ENCODE data around the gene TSPAN32.

The TSPAN32 gene

DNA sequence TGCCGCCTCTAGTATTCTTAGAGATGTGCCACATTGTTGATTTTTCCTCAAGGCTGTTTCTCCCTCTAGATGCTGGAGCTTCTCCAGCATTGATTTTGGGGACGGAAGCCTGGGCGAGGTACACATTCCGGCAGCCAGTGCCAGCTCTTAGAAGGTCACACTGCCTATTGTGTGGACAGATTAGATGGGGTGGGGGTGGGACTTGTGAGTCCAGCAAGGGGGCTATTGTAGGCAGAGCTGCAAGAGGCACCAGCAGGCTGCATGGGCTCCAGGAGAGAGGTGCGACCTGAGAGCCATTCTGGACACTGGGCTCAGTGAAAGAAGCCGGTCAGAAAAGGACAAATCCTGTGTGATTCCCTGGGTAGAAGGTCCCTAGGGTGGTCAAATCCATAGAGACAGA, 12.5 kb upstream of the TSPAN32 start:
- no peak for DNase-seq

DNA sequence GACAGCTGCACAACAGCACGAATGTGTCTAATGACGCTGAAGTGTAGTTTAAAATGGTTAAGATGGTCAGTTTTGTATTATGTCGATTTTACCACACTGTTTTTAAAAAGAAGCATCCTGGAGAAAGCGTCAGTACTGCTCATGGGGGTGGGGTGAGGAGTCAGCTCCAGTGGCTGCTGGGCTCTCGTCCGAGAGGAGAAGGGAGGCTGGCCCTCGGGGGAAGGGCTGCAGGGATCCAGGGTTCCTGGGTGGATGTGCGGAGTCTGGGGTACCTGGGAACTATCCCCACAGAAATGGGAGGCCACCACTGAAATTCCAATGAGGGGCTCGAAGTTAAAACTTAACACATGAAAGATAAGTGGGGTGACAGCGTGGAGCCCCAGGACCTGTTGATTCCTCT, 12.0 kb upstream of the TSPAN32 start:
- no peak for DNase-seq

DNA sequence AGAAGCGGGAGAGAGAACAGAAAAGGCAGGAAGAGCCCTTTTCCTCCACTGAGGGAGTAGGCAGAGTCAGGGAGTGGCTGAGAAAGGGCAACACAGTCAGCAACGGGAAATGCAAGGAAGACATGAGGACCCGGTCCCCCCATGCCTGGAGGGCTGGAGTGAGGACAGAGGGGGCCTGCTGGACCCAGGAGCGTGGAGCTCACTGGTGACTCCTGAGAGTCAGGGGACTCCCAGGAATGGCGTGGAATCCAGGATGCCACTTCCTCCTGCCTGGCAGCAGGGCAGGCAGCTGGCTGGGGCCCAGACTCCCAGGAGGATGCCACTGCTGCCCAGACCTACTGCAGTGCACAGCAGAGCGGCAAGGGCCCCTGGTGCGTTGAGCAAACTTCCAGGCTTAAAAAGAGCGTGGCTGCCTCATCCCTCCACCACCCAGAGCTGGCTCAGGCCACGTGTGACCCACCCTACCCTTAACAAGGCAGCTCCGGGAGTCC, 11.4 kb upstream of the TSPAN32 start:
- no peak for DNase-seq

DNA sequence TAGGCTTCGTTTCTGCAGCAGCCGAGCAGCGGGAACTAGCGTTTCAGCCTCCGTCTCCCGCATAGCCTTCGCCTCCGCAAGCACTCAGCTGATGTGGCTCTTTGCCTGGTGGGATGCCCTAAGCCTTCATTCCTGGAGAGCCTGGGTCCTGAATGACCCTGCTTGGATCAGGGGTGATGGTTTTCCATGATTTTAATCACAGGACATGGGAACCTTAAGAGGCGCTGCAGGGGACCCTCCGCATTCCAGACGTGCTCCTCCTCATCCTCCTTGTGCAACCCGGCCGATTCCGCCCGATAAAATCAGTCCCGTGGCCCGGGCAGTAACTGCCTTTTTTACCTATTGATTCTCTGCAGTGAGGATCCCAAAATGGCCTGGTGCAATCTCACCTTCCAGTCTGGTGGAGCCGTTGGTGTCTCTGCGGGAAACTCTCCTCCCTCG, 8.3 kb upstream of the TSPAN32 start:
- no peak for DNase-seq

DNA sequence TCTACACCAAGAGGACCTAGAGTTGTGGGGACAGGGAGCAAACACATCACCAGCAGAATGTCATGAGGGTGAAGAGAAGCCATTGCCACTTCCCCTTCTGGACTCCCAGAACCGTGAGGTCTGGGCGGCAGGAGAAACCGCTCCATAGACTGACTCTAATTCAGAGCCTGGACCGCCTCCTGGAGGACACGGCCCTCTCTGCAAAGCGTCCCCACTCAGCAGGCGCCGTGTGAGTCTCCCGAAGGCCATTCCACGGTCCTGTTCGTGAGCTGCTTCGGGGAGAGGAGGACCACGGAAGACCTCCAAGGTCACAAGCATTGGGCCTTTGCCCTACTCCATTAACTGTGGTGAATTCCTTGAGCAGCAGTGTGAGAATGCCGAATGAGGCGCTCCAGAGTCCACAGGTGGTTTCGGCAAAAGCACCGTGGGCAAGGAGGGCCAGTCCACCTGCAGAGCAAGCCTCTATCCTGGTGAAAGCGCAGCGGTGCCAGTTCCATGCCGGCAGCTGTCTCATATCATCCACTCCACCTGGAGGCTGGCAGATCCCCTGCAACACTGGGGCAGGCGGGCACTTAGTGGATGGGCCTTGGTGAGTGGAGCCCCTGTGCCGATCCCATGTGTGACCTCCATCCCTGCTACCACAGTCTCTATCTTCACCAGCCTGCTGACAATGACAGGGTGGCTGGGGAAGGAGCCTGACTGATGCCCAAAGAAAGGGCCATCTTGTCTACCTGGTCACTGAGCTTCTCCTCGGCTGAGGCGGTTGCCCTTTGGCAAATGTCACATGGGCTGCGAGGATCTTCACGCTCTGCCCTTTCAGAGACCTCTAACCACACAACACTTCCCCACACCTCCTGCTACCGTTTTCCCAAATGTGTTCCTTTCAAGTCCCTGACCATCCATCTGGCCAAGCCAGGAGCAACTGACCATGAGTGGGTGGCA, 7.6 kb upstream of the TSPAN32 start:
- DNase-seq: no peak

DNA sequence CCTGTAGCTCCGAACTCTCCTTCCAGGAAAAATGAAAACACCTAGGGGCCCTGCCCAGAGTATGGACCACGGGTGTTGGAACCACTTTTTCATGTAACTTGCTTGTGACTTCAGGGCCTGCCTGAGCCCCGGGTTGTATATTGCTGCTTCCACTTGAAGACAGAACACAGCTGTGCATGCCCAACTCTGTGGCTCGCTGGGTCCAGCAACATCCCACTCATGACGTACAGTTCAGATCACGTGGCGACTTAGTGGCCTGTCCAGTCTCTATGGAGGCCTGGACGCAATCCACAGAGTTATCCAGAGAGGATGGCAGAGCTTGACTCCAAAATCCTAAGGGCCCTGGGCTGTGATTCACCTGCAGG, 6.9 kb upstream of the TSPAN32 start:
- no peak for DNase-seq

DNA sequence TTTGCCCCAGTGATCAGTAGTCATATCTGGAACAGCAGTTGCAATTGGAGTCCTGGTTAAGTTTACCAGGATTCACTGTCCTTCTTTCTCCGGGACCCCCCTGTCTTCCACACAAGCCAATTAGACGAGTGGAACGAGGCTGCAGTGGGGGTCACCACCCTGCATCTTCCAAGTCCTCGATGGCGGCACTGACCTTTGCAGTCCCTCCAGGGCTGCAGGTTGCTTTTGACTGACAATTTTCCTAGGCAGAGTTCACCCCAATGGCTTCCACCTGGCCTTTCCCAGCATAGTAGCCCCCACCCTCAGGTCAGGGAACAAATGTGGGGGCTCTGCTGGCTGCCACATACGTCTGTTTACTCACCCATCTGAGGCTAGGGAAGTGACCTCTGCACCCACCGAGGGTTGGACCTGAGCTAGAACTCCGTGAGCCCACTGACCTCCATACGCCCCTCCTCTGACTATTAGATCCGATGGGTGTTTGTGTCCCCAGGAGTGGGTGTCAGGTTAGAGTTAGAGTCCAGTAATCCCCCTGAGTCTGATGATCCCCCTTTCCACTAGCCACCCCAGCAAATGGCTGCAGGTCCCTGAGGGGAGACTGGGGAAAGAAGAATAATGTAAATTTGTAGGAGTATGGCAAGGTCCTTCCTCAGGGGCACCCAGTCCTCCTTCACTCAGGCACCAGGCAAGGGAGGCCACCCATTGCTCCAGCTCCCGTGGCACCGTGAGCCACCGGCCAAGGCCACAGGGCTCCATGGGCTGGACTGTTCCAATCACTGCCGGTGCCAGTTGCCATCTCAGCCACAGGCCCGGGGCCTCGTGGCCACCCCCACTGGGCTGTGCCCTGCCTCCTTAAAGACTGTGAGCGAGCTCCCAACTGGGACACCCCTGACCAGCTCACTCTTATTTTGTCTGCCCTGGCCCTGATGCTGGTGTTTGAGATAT, 5.6 kb upstream of the TSPAN32 start:
- DNase-seq: no peak

DNA sequence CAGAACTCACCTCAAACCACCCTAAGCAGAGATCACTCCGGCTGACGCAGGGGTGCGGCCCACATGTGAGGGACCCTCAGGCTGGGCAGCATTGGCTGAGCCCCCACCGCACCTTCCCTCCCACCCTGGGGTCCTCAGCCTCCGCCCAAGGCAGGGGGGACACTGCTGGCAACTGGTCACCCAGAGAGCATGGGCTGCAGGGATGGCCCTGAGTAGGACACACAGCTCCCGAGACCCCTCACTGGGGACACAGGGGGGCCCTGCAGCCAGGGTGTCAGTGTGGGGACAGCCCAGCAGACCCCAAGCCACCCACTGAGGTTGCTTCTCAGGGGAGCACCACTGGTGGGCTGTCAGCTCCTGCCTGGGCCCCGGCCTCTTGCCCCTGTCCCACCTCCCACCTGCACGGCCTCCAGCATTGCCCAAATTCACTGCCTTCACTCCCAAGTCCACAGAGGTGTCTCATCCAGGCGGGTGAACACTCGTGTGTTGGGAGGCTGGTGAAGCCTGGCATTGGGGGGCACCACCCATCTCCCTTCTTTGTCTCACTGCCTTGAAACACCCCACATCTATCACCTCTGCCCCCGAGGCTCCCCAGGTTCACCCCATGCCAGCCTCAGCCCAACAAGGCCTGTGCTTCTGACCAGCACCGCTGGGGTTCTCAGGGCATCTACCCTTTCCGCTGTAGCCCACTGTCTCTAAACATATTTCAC, 4.7 kb upstream of the TSPAN32 start:
- no peak for DNase-seq

DNA sequence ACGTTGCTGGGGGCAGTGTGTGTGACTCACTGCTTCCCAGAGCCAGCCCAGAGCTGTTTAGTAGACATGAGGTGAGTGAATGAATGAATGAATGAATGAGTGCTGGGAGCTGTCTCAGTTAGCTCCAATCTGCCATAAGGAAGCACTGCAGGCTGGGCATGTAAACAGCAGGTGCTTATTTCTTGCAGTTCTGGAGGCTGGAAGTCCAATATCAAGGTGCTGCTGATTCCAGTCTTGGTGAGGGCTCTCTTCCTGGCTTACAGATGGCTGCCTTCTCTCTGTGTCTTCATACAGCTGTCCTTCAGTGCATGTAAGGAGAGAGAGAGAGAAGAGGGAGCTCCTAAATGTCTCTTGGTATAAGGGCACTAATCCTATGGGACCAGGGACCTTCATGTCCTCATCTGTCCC, 4.2 kb upstream of the TSPAN32 start:
- no peak for DNase-seq

DNA sequence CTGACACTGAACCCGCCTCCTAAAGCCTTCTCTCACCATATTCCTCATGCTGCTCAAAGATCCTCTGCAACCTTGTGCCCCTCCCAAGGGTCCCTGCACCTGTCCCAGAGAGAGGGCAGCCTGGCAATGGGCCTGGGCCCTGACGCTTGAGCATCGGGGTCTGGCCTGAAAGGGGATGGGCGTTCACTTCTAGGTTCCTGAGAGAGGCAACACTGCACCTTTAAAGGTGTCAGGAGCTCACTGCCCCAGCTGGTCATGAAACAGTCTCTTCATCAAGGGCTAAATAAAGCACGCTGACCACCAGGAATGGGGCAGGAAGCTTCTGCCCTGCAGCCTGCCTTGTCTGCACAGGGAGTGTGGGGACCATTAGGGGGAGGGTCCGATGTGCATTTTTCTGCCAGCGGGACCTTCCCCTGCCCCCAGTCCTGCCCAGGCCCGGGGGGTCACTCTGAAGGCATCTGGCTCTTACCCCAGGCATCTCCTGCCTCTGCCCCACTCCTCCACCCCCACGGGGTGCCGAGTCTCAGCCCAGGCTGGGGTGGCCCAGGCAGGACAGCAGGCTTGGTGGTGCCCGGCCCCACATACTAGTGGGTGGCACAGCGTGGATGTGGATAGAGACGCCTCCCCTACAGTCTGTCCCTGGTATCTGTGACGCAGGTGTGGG, 3.5 kb upstream of the TSPAN32 start:
- no peak for DNase-seq

DNA sequence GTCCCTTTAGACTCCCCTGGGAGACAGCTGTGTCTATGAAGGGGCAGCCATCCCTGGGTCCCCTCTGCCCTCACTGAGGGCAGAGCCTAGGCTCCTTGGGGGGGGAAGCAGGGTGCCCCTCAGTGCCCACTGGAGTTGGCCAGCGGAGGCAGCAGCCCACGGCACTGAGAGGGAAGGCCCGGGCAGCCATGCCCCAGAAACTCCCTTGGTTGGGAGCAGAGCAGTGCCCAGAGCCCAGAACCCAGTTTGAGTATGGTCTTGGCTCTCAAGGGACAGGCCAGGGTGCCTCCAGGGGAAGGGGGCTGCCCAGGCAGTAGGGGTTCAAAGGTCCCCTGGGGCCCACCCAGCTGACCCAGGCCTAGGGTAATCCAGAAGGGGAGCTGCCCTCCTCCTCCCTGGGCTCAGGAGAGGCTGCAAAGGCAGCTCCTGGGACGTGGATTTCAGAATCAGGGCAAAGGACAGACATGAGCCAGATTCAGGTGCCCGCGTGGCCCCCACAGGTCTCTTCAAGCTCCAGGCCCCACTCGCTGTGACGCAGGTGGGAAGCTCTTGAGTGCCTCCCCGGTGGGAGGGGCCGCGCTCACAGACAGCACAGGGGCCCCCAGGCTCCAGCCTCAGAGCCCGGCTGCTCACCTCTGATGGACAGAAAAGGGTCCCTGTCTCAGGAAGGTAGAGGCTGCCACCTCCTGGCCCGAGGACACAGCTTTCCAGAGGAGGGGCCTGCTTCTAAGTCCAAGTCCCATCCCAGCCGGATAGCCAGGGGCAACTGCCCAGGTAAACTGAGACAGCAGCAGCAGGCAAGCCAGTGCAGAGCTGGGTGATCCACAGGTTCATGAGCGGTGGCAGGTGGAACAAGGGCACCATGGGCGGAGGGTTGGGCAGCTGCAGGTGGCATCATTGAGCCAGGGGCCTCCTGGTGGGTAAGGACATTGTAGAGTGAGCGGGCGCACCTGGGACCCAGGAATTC, 2.7 kb upstream of the TSPAN32 start:
- DNase-seq: peak; percentile 39

DNA sequence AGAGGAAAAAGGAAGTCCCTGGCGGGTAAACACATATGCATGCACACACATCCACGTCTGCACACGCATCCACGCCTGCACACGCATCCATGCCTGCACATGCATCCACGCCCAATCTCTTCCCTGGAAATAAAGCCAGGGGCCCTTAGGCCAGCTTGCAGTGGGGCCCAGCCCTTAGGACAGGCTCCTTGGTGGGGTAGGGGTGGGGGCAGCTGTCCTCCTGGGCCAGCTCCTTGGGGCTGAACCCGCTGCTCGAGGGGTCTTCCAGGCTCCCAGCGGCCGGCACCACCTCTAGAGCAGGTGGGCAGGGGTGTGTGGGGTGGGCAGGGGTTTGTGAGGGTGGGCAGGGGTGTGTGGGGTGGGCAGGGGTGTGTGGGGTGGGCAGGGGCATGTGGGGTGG, 2.0 kb upstream of the TSPAN32 start:
- DNase-seq: no peak

DNA sequence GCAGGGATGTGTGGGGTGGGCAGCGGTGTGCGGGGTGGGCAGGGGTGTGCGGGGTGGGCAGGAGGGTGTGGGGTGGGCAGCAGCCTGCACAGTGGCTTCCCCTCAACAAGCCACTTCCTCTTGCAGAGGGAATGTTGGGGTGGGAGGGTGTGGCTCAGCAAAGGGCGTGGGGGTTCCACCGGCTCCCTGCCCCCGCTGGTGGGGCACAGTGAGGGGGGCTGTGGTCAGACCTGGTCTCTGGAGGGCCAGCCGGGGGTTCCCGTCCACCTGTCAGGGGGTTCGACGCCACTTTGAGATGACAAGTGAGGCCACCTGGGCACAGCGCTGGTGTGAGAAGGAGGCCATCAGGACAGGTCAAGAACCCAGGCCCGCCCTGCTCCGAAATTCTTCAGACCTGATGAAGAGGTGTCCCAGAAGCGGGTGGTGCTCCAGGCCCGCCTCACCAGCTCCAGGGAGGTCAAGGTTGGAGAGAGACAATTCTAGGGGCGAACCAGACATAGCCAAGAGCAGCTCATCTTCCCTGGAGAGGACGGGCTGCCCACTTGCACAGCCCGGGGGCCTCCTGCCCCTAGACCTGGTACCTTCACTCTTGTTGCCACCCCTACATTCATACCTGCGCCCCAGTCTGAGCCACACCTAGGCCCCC, 1.4 kb upstream of the TSPAN32 start:
- DNase-seq: no peak

DNA sequence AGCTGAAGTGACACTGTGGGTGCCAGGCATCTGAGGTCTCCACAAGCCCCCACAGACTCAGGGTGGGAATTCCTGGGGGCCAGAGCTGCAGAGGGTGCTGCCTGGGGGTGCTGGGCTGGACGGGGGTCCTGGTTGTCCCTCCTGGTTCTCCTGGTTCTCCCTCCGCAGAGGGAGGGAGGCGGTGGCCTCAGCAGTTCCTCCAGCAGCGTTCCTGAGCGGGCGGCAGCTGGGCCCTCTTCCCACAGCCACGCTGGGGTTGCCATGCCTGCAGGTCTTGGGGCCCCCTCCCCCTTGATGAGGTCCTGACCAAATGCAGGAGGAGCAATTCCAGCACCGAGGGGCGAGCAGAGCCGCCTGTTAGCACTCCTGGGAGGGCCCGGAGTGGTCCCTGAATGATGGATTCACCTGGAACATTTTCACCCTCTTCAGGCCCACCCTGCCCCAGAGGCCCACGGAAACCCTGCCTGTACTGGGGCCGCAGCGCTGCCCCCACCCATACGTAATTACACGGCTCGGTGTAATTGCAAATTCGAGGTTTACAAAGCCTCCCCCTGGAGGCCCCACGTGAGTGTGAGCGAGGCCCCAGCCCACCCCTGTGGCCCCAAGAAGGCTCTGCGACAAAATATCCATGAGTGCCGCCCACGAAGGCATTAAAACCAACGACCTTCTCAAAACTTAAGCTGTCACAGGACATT, 730 bp upstream of the TSPAN32 start:
- no peak for DNase-seq

DNA sequence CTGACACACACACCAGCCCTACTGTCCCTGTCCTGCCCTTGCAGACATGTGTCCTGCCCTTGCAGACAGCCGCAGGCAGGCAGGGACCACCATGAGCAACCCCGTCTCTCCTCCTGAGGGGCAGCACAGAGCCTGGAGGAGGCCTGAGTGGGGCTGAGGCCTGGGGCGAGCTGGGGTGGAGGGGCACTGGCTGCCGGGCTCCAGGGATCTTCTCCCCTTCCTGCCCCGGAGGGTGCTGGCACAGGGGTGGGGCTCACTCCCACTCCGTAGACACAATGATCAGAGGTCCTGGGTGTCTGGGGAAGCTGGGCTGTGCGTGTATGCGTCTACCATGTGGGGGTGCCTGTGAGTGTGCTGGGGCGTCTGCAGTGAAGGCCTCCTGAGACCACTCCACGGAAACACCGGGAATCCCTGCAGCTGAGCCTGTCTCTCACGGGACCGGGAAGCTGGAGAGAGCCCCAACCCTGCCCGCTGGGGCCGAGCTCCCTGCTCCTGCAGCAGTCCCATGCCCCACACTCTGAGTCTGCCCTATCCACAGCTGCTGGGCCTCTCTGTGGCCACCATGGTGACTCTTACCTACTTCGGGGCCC, 588 bp downstream of the TSPAN32 start:
- no peak for DNase-seq

DNA sequence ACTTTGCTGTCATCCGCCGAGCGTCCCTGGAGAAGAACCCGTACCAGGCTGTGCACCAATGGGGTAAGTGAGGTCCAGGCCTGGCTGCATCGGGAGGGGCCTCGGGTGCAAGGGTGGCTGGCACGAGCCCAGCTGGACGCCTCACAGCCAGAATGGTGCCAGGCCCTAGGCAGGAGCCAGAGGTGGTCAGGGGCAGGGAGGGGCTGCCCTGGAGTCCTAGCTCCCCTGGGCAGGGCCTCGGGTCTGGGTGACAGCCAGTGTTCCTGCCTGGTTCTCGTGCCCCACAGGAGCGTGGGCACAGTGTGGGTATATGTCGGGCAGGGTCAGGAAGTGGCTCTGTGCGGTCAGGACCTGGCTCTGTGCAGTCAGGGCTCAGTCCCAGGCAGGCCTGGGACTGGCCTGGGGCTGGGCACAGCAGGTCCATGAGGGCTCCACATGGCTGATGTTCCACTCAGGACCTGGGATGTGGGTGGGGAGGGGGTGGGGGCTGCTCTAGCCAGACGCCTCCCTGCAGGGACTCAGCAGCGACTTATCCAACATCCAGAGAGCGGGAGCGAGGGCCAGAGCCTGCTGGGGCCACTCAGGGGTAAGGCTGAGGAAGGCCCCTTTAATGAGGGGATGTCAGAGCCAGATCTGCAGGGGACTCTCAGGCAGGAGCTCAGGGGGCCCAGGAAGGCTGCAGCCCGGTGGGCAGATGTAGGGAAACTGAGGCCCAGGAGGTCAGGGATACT, 1.2 kb downstream of the TSPAN32 start:
- no peak for DNase-seq

DNA sequence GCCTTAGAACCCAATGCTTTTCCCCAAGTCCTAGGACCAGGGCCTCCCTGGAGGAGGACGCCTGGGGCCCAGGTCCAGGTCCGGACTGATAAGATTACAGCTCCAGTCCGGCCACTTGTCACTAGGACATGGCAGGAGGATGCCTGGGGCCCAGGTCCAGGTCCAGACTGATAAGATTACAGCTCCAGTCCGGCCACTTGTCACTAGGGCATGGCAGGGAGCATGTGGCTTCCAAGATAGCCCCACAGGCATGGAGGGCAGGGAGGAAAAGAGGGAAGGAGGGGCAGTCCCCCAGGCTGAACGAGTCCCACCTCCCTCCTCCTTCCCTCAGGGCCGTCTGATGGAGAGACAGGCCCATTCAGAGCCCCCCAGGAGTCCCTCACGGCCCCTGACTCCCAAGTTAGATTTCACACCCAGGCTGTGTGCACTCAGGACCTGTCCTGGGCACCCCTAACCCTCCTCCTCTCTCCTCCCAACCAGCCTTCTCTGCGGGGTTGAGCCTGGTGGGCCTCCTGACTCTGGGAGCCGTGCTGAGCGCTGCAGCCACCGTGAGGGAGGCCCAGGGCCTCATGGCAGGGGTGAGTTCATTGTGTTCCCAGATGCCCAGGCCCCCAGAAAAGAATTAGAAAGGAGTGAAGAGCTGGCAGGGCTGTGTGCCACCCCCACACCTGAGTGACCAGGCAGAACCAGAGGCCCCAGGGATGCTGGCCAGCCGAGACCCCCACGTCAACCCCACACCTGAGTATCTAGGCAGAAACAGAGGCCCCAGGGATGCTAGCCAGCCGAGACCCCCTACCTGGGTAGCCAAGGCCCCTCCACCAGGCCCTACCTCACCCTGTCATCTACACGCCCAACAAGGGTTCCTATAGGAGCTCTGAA, 2.1 kb downstream of the TSPAN32 start:
- no peak for DNase-seq
